ENCODE measurements around the gene TMEM131L.
A peak's percentile ranks its signal among the peaks of the same experiment; 100 is the strongest.

Gene TMEM131L

GRCh38 chr4:153570228-153570973 lies 104.2 kb downstream of the TMEM131L start:
- Histone ChIP-seq H3K4me2 (ENCODE audit: low read length) (peak overlapping the region; percentile 19; the same call in 1 of the 2 replicates), H3K27me3 (ENCODE audit: insufficient read depth, low read length) (no peaks in the 10 kb centered on the region), H3K9me3 (ENCODE audit: low read length) (no peaks in the 10 kb centered on the region), H3K36me3 (ENCODE audit: insufficient read depth, low read length) (peaks cover 90% of the 10 kb centered on the region), H3K4me1 (ENCODE audit: insufficient read depth, low read length, severe bottlenecking) (peaks cover 91% of the 10 kb centered on the region), H3K9ac (ENCODE audit: low read length) (no peak overlapping the region), H3F3A (ENCODE audit: insufficient read depth, low read length) (peaks cover 16% of the 10 kb centered on the region; the same call in 1 of the 2 replicates), H4K20me1 (ENCODE audit: insufficient read depth, low read length) (0 out of 2 replicates have a peak, but pooled peaks cover 2% of the 10 kb centered on the region), H2AFZ (ENCODE audit: low read length) (no peak overlapping the region), H3K9me2 (ENCODE audit: low read depth, low read length) (no peaks in the 10 kb centered on the region), H3K79me2 (ENCODE audit: insufficient read depth, low read length) (peaks cover 40% of the 10 kb centered on the region), H3K27ac (ENCODE audit: low read depth, low read length, poor library complexity, severe bottlenecking) (peak overlapping the region; percentile 79), H3K4me3 (ENCODE audit: low read depth, low read length, poor library complexity, severe bottlenecking) (no peak overlapping the region)
- TF ChIP-seq EZH2 (IDR thresholded peaks at IDR 0.05; ENCODE audit: borderline replicate concordance, low read length): no peak
- TF ChIP-seq CTCF (IDR thresholded peaks at IDR 0.05; ENCODE audit: low read length): no peak

GRCh38 chr4:153571006-153571545 lies 104.9 kb downstream of the TMEM131L start:
- H3K4me1 ChIP-seq (ENCODE audit: insufficient read depth, low read length, severe bottlenecking): peaks cover 97% of the 10 kb centered on the region

GRCh38 chr4:153572609-153573008 lies 106.4 kb downstream of the TMEM131L start:
- Histone ChIP-seq H3K27me3 (ENCODE audit: insufficient read depth, low read length) (no peaks in the 10 kb centered on the region), H3K4me3 (ENCODE audit: low read depth, low read length, poor library complexity, severe bottlenecking) (no peak overlapping the region), H3K4me1 (ENCODE audit: insufficient read depth, low read length, severe bottlenecking) (peaks cover 100% of the 10 kb centered on the region), H3K9me2 (ENCODE audit: low read depth, low read length) (no peaks in the 10 kb centered on the region), H3K4me2 (ENCODE audit: low read length) (no peak overlapping the region; the same call in 1 of the 2 replicates), H3K9ac (ENCODE audit: low read length) (no peak overlapping the region), H3K9me3 (ENCODE audit: low read length) (no peaks in the 10 kb centered on the region), H2AFZ (ENCODE audit: low read length) (no peak overlapping the region), H4K20me1 (ENCODE audit: insufficient read depth, low read length) (0 out of 2 replicates have a peak, but pooled peaks cover 2% of the 10 kb centered on the region), H3K27ac (ENCODE audit: low read depth, low read length, poor library complexity, severe bottlenecking) (peak overlapping the region; percentile 92), H3F3A (ENCODE audit: insufficient read depth, low read length) (peaks cover 15% of the 10 kb centered on the region; the same call in 1 of the 2 replicates), H3K79me2 (ENCODE audit: insufficient read depth, low read length) (peaks cover 39% of the 10 kb centered on the region), H3K36me3 (ENCODE audit: insufficient read depth, low read length) (peaks cover 74% of the 10 kb centered on the region)
- TF ChIP-seq CTCF (IDR thresholded peaks at IDR 0.05; ENCODE audit: low read length): no peak
- TF ChIP-seq EZH2 (IDR thresholded peaks at IDR 0.05; ENCODE audit: borderline replicate concordance, low read length): no peak

More at GRCh38 chr4:153571006-153571545, 104.9 kb downstream of the TMEM131L start:
- H3K4me2 ChIP-seq (ENCODE audit: low read length): 0 out of 2 replicates have a peak overlapping the region, but pooled peaks have one; percentile 7
- peaks cover 13% of the 10 kb centered on the region; the same call in 1 of the 2 replicates for H3F3A ChIP-seq (ENCODE audit: insufficient read depth, low read length)
- H3K4me3 ChIP-seq (ENCODE audit: low read depth, low read length, poor library complexity, severe bottlenecking): no peak overlapping the region
- 0 out of 2 replicates have a peak, but pooled peaks cover 2% of the 10 kb centered on the region for H4K20me1 ChIP-seq (ENCODE audit: insufficient read depth, low read length)
- no peak overlapping the region for H3K9ac ChIP-seq (ENCODE audit: low read length)
- no peak overlapping the region for H2AFZ ChIP-seq (ENCODE audit: low read length)
- H3K9me3 ChIP-seq (ENCODE audit: low read length): no peaks in the 10 kb centered on the region
- peak overlapping the region; percentile 79 for H3K27ac ChIP-seq (ENCODE audit: low read depth, low read length, poor library complexity, severe bottlenecking)
- TF ChIP-seq CTCF (IDR thresholded peaks at IDR 0.05; ENCODE audit: low read length) (no peak), EZH2 (IDR thresholded peaks at IDR 0.05; ENCODE audit: borderline replicate concordance, low read length) (no peak)
- H3K36me3 ChIP-seq (ENCODE audit: insufficient read depth, low read length): peaks cover 86% of the 10 kb centered on the region
- peaks cover 37% of the 10 kb centered on the region for H3K79me2 ChIP-seq (ENCODE audit: insufficient read depth, low read length)
- H3K27me3 ChIP-seq (ENCODE audit: insufficient read depth, low read length): no peaks in the 10 kb centered on the region
- no peaks in the 10 kb centered on the region for H3K9me2 ChIP-seq (ENCODE audit: low read depth, low read length)

Data from OCI-LY1 (cell line).